OCI-LY3 (cell line): Measurements from ENCODE around the gene RRN3.

Experiments
- CTCF ChIP-seq: fragments of 200-600, 300-600 bp; sonication (generic); IDR thresholded peaks from 2 replicates; pipeline ENCODE4 v1.5.1; 2014; ENCODE audit warnings: antibody characterized with exemption, low read length, low read depth
- EZH2phosphoT487 ChIP-seq: fragments of 200-600 bp; shearing (Covaris generic); IDR thresholded peaks from 2 replicates; pipeline ENCODE4 v1.6.1; 2018; ENCODE audit warnings: antibody characterized with exemption, mixed run types, low read depth

- TF ChIP-seq EZH2phosphoT487 (no peak), CTCF (no peak)
Observed at GRCh38 chr16:15035163-15035729, 58.8 kb downstream of the RRN3 start.
